Activated CD4-positive, alpha-beta T cell treated with anti-CD3 and anti-CD28 coated beads, Interleukin-2, amount 50 U/mL, for 4 hours (primary cell): ENCODE measurements around the gene KAT6B.

Experiments used
- DNase-seq, 2 experiments: peaks; one replicate each; pipeline ENCODE4 v3.0.0-alpha.2; 2020

Gene KAT6B

DNA sequence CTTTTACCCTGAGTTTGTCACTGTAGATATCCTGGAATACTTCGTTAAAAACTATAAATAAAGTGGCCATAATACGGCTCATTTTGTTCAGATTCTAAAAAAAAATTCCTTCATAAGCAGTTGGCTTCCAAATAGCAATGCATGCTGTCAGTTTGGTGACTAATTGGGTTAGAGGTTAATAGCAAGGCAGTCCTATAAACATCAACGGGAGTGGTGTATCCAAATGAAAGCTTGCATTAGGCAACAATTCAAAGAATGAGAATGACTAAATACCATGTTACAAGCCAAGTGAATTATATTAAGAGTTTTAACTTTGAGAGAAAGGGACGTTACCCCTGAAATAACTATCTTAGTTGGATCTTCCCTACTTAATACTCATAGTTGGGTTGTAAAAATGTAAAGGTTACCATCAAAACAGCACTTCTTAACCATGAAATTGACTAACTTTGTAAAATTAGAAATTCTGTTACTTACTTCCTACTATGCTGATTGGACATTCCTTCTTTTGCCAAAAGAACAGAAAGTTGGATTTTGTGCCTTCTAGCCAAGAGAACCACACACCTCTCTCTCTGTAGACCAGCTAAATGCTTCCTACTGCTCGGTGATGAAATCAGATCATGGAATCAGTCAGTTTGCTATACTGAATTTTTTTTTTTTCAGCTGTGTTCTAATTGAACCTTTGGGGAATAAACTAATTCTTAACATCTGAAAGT lies 98.0 kb downstream of the KAT6B start:
- no peak for DNase-seq

DNA sequence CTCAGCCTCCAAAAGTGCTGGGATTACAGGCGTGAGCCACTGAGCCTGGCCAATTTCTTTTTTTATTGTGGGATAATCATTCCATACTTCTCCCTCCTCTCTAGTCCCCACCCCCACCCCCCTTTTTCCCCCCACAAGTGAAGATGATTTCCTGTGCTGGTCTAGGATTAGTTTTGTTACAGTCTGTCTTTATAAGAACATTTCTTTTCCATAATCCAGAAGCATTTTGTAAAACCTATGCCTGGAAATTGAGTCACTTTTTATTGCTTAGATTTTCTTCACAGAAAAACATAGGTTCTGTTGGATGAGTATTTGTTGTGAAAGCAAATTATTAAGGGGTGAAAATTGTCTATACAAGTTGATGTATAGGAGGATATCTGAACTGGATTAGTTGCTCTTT lies 98.9 kb downstream of the KAT6B start:
- no peak for DNase-seq

DNA sequence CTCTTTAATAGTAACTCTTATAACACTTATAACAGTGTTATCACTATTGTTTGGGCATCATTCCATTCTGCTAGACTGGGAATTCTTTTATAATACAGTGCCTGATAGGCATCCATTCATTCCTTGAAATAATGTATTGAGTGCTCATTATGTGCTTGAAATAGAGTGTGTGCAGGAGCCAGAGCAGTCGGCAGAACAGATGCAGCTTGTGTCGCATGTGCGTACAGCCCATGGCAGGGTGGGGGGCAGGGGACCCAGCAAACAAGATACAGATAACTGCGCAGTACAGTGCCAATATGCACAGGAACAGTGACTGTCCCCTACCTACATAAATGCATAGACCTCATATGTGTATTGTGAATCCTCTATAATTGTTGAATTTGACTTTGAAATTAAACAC lies 99.3 kb downstream of the KAT6B start:
- no peak for DNase-seq

DNA sequence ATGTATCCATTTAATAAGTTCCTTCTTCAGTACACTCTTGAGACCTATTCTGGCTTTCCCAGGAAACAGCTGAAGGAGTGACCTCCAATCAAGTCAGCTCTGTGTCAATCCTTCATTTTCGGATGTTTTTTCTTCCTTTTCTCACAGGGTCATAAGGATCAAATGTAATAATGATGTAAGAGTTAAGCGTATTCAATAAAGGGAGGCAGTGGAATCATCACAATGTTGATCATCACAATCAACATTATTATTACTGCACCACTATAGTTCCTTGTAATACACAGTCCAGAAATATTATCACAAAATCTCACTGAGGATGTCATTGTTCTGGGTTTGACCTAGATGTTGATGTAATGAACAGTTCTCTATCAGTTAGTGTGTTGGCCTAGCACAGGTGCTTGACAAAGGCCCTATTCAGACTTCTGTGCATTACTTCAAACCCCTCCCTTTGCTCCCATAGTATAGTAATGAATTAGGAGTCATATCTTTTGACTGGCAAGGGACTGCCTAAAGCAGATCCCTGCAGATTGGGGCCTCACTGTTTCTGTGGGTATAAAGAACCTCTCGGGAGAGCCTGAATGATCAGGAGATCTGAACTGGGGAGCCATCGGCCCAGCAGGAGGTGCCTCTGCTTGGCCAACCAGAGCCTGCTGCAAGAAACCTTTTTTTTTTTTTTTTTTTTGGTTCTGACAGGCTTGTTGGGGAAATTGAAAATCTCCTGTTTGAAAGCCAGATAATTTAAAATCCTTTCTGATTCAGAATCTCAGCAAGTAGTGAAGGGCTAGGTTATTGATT lies 100.6 kb downstream of the KAT6B start:
- no peak for DNase-seq

DNA sequence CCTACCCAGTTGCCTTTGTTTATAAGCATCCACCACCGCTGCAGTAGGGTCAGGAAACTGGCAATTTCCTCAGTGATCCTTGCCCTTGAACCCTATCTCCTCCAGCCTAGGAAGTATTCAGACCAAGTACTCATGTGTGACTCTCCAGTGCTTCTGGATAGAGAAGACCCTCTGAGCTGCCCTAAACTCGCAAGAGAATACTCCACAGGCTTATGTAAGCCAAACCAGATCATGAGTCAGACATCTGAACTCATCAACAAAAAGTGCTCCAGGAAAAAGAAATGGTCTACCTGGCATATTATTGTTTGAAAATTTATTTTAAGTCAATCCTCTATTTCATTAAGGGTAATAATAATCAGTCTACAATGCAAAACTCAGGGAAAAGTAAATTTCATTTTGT lies 101.3 kb downstream of the KAT6B start:
- DNase-seq: no peak

DNA sequence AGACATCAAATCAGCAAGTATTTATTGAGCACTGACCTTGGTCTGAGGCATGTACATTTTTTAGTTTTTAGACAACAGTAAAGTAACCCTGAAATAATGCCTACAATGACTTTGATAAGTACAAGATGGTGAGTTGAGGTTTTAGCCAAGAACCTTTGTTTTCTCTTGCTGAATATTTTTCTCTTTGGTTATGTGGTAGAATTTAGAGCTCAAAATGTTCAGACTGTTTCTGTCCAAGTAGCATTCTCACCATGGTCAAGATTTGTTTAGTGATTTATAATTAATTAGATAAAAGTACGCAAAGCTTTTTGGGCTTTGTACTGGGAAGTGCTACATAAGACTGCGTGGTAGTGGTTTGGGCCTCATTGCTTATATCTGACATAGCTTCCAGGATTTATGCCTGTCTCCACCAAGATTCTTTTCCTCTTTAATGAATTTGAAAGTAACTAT lies 102.4 kb downstream of the KAT6B start:
- DNase-seq: no peak

DNA sequence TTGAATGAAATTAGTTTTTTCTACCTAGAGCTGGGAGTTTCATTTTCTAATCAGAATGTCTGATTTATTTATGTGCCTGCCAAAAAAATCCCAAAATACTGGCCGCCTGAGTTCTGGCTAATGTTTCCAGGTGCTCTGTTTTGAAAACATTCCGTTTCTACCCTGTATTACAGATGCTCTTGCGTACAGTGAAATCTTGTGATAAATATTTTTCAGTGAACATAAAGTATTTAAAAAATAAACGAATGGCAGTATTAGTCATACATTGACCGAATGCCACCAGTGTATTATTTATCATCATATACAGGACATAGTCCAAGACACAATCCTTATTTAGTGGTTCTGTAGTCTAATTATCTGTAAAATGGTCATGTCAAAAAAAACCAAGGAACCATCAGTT lies 102.8 kb downstream of the KAT6B start:
- DNase-seq: no peak

DNA sequence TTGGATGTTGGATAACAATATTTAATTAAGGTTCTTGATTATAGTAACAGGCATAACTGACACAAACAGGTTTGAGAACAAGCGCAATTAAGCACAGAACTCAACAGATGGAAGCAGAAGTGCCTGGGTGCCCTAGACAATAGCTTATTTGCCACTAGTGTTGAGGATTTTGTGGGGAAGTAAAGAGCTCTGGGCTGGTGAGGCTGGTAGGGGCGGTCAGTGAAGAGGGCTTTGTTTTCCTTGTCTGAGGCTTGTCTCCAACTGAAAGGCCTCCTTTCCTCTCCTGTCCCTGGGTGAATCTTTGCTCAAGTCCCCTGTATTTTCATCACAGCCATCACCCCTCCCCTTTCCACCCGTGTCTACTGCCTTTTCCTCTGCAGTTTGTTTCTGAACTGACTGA lies 104.6 kb downstream of the KAT6B start:
- DNase-seq: no peak

DNA sequence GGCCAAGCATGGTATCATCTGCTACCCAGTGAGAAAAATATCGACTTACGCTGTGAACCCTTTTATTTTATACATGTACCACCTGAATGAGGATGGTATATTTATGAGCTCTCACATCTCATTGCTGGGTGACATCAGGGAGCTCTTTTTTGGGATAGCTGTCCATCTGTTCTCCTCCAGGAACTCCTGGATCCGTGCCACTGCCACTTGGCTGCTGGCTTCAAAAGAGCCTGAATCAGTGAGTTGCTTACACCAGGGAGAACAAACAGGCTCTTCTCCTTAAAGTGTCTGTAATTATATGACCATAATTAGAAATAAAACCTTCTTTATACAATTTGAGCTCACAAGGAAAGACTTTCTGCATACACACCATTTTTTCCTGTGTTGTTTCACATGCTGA lies 106.2 kb downstream of the KAT6B start:
- DNase-seq: no peak

DNA sequence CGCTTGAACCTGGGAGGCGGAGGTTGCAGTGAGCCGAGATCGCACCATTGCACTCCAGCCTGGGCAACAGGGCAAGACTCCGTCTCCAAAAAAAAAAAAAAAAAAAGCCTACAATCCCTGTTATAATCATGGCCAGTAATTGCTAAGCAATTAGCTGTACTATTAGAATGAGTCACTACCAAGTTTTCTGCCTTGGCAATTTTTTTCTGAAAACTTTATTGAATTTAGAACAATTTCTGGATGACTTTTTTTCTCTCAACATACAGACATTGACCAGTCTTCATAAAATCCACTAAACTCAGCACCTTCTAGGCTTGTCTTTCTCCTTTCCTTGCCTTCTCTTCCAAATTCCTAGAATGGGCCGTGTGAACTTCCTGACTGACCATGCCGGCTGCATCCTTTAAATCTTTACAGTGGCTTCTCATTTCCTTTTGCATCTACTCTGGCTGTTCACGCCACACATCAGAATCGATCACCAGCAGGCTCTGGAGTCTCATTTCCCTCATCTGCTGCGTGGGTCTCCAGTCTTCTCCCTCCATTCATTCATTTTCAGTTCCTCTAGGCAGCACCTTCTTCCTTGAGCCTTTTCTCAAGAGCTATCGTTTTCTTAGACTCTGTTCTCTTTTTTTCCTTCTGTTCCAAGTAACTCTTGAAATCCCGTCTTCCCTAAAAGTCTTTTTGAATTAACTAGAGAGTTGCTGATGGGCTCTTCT lies 107.9 kb downstream of the KAT6B start:
- no peak for DNase-seq

DNA sequence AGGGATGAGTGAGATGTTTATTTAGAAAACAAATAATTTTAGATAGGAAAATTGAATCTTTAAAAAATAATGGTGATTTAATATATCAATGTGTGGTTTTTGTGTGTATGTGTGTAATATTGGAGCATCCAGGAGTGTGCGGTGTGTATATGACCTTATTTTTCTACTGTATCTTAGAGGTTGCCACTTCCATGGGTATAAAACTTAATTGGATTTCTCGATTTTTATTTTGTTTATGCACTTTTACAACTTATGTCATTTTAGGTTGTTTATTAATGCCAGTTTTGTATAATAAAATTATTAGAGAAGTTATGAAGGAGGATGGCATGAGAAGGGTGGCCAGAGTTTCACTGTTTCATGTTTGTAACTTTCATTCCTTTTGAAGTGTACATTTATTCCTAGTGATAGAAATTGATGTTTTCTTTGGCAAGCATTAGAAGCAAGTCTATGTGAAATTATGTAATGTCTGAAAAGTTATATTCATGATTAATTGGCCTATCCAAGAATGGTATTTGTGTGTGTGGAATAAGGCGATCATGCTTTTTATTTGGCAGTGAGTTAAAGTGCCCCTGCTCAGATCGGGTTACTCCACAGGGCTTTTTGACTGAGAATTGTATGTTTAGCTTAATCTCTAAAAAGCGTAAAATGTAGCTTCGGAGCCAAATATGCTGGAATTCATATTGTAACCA lies 110.3 kb downstream of the KAT6B start:
- DNase-seq: no peak

DNA sequence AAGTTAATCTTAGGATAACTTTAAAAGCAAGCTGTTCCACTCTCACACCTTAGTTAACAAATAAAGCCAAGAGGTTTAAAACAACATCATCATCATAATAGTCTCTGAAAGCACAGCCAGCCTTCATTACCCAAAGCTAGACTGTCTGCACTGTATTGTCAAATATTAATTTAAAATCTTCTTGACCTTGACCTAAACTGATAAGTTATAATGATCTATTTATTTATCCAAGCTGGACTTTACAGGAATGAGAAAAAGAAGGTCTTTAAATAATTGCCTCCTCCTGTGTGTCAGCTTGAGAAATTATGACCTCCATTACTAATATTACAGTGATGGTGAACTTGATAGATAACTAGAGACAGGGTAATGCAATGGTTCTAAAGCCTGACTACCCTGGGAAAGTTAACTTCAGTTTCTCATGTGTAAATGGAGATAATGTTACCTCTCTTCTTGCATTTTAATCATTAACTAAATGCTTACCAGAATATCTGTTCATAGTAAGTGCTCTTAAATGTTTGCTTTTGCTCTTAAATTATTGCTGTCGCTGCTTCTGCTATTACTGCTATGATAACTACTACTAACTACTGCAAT lies 111.0 kb downstream of the KAT6B start:
- DNase-seq: no peak

DNA sequence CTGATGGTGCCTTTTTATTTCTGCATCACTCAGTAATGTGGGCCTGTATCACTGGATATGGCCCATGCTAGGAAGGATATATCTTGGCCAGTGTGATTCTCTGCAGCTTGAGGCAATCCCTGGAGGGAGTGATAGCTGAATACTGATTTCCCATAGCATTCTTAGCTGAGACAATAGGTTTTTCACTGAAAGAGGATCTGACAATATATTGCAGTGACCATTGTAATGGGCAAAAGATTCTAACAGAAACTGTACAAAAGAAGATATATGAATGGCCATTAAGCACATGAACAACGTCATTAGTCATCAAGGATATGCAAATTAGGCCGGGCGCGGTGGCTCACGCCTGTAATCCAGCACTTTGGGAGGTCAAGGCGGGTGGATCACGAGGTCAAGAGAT lies 117.8 kb downstream of the KAT6B start:
- DNase-seq: no peak

DNA sequence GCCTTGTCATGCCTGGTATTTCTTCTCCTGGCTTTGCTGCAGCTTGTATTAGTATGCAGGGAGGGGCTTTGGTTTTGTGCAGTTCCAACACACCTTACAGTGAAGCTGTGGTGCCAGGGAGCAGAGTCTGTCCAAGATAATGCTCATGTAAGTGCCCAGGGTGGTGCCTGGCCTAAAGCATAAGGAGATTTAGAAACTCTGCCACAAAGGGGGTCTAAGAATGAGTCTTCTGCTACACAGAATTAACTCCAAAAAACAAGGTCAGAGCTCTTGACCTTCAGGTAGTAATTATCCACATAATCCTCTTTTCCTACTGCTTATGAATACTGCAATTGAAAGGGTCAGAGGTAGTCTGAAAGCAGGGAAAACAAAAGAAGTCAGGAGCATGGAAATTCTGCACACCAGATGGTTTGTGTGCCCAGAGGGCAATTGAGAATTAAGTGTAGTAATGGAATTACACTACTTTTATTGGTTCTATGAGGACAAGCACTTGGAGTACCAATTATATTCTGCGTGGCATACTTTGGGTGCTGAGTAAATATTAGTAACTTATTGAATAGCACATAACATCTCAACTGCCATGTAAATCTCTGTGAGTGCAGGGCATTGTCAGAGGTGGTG lies 121.5 kb downstream of the KAT6B start:
- no peak for DNase-seq

DNA sequence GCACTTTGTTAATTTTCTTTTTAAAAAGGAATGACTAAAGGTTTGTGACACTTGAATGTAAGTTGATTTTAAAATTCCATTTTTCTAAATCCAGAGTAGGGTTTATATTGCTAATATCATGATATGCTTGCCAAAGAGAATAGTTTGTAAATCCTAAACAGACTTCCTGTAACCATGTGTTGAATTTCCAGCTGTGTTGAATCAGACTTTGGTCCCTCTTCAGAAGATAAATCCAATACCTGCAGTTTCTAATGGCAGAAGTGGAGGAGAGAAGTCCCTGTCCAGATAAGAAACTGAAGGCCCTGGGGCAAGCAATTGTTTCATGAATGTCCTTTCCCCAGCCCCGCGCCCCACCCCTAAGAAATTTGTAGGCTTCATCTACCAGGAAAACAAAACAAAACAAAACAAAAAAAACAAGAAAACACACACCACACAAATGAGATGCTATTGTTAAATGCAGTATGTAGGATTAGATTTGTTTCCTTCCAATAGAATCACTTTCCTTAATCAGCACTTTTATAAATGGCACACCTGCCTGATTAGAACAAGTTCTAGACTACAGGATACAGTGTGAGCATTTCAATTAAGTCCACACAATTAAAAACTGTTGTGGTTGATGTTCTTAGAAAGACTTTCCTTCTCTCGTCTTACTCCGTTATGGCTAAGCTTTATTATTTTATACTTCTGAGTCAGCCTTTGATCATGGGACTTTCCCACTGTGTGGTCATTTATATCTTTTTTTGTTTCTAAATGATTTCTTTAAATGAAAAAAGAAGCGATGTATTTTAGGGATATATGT lies 122.8 kb downstream of the KAT6B start:
- no peak for DNase-seq

DNA sequence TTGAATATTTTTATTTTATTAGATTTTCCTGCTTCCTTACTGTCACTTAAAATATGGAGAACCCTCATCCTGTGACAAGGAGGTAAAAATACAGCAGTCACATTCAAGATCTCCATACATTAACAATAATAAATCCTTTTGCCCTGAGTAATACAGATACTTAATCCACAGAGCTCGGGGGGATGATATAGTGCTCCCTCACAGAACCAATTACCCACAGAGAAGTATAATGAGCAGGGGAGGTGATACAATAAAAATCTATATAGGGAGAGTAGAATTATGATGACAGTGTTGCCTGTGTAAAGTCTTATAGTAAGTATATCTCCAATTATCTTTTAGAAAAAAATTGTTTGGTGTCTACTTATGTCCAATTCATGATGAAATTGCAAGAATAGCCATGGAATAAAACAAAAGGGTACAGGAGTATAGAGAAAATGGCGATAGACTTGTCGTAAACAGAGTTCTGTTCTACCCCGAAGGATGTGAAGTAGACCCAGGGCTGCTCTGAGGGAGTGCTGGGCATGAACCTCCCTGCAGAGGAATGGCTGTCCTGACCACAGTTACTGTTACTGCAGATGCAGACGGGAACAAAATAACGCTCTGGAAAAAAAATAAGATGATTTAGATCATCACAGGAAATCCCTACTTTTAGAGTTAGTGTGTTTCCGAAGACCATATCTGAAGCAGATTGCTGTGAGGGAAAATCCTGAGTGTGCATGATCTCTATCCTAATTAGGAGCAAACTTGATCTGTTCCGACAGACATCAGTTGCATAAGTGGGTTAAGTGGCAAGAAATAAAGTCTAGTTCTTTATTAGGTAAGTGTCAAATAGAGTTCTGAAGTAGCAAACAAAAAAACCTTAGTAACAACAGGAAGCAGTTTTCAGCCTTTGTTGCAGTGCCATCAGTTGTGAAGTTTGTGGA lies 123.7 kb downstream of the KAT6B start:
- DNase-seq: no peak

DNA sequence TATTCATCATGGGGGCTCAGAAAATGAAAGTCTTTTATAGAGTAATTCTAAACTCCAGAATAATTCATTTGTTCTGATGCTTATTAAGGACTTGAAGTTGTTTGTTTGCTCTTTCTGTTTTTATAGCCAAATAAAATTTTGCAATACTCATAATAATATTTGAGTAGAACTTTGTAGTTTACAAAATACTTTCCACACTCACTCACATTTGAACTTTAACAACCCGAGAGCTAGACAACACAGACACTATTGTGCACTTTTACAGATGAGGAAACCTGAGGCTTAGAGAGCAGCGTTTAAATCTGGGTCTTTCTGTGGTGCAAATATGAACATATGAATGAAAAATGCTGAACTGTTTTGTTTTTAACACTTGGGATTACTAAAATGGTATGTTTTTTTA lies 126.8 kb downstream of the KAT6B start:
- no peak for DNase-seq

DNA sequence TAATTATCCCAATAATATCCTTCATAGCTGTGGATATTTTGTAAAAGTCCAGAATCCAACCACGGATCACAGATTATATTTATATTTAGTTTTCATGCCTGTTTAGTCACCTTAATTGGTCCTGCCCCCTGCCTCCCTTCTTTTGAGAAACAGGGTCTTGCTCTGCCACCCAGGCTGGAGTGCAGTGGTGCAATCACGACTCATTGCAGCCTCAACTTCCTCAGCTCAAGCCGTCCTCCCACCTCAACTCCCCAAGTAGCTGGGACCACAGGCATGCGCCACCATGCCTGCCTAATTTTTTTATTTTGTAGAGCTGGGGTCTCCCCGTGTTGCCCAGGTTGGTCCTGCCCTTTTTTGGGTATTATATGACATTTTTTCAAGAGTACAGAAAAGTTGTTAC lies 129.4 kb downstream of the KAT6B start:
- no peak for DNase-seq

DNA sequence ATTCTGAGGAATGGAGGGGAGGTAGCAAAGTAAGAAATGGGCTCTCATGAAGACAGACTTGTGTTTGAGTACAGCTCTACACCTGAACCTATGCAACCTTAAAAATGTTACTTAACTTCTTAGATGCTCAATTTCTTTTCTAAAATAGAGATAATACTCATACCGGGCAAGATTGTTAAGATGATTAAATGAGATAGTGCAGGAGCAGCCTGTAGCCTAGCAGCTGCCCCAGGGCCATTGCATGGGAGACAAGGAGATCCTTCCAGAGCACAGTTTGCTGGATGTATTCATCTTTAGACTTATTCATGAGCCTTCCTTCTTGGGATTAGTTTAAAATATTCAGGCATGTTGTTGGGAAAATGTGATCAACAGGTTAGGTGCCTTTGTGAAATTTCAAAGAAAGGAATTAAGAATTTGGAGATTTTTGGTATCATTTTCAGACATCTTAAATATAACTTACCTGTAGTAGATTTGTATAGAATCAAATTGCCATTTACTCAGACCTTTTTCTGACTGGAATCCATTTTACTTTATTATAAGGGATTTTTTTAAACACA lies 130.2 kb downstream of the KAT6B start:
- DNase-seq: no peak
